PC-3 (cell line): Measurements from ENCODE around the gene NCEH1.

Experiments
- CTCF ChIP-seq: fragments of 300-600 bp; sonication (generic); conservative IDR thresholded peaks from 2 replicates; pipeline ENCODE4 v1.5.1; 2017; ENCODE audit warnings: antibody characterized with exemption, low read depth, mild to moderate bottlenecking, low read length
- EZH2 ChIP-seq: fragments of 300-600 bp; sonication (generic); IDR thresholded peaks from one replicate; pipeline ENCODE4 v1.6.1; 2017; ENCODE audit warnings: antibody characterized with exemption, mild to moderate bottlenecking, low read length; ENCODE audit not compliant: unreplicated experiment
- EZH2phosphoT487 ChIP-seq: fragments of 300-600 bp; sonication (generic); IDR thresholded peaks from 2 replicates; pipeline ENCODE4 v1.6.1; 2018; ENCODE audit warnings: mild to moderate bottlenecking, antibody characterized with exemption, low read length, borderline replicate concordance

GRCh38 chr3:172635588-172635987, 75.3 kb downstream of the NCEH1 start:
- TF ChIP-seq EZH2 = no peak
- no peak for TF ChIP-seq CTCF
- no peak for TF ChIP-seq EZH2phosphoT487
